K562 (cell line): Measurements from ENCODE around the gene TRIM33. TPM values are rescaled to one million over a fixed set of nuclear protein-coding genes. Genes with fewer than 3 reads are reported as not detected.
A peak's percentile ranks its signal among the peaks of the same experiment; 100 is the strongest.
"Not testable (repeated sequence)": the region's sequence is repeated elsewhere in the genome, so short reads cannot be mapped to it uniquely, and the experiment has no call there.

Source experiments
- ATAC-seq: fragments of 200-7000 bp; cut with Tn5 transposase; 3 replicates; pipeline ENCODE4 v1.9.1; 2020; ENCODE audit warnings: moderate library complexity
- BruUV-seq: library from RNA; stranded (reverse); fragments of 400-500 nt; replicated peaks from 2 replicates; lab custom pipeline; 2021; lab: Mats Ljungman, UMichigan
- CTCF ChIA-PET: fragments of 300-600 bp; formaldehyde crosslinking; extraction: SDS; loops from one replicate; lab custom pipeline; 2021; ENCODE audit warnings: low intra/inter-chr PET ratio; lab: Yijun Ruan, JAX
- POLR2A ChIA-PET: fragments of 300-600, 350-650 bp; sonication (Branson Sonifier 250); formaldehyde crosslinking; extraction: SDS; loops from one replicate; lab custom pipeline; 2021; ENCODE audit warnings: antibody characterized with exemption, inconsistent platforms; lab: Yijun Ruan, JAX
- DNase-seq, 4 experiments: peaks; one replicate each; pipeline versions ENCODE4 v3.0.0 to v3.0.0-alpha.2; 2011 to 2018; ENCODE audit warnings: low spot score in 3 of 4, mixed read lengths in 3 of 4; ENCODE audit errors: extremely low read depth in 1 of 4
- FAIRE-seq: peaks from 2 replicates; lab custom pipeline; 2011; peaks lifted over from hg19 to GRCh38; lab: Jason Lieb, UNC
- H2AFZ ChIP-seq: 2 replicates; pipeline ENCODE4 v1.6.0; 2011; ENCODE audit warnings: low read depth, low read length, control low read depth, inconsistent platforms
- H3K27ac ChIP-seq: fragments of 200-600 bp; 3 replicates; pipeline ENCODE4 v1.8.0; 2011; ENCODE audit warnings: low read depth, mild to moderate bottlenecking, control low read depth, inconsistent platforms, low read length, moderate library complexity, mixed read lengths; ENCODE audit errors: extremely low read depth
- H3K27me3 ChIP-seq, 2 experiments: fragments of 300-600 bp in 1 of 2; 2 replicates in 1 of 2; 3 replicates in 1 of 2; pipeline versions ENCODE4 v1.6.0 to v1.8.0; 2011; ENCODE audit warnings: inconsistent platforms in 2 of 2, low read length in 2 of 2, mild to moderate bottlenecking in 1 of 2, mixed read lengths in 1 of 2, moderate library complexity in 1 of 2; ENCODE audit not compliant: control insufficient read depth in 2 of 2, insufficient read depth in 2 of 2
- H3K36me3 ChIP-seq: fragments of 300-600 bp; 3 replicates; pipeline ENCODE4 v1.8.0; 2011; ENCODE audit warnings: mild to moderate bottlenecking, low read length, inconsistent platforms; ENCODE audit not compliant: control insufficient read depth, insufficient read depth
- H3K4me1 ChIP-seq, 2 experiments: fragments of 200-600 bp in 1 of 2; replicated peaks in 1 of 2; 2 replicates in 1 of 2; 3 replicates in 1 of 2; pipeline versions ENCODE4 v1.5.1 to v1.8.0; 2011; ENCODE audit warnings: inconsistent platforms in 2 of 2, low read length in 2 of 2, mild to moderate bottlenecking in 1 of 2, mixed read lengths in 1 of 2, moderate library complexity in 1 of 2; ENCODE audit not compliant: control insufficient read depth in 2 of 2, insufficient read depth in 2 of 2
- H3K4me2 ChIP-seq: 2 replicates; pipeline ENCODE4 v1.6.1; 2011; ENCODE audit warnings: low read length, control low read depth, inconsistent platforms, mixed read lengths; ENCODE audit not compliant: insufficient read depth
- H3K4me3 ChIP-seq: fragments of 200-600 bp; sonication (generic), shearing (Covaris generic); 2 replicates; pipeline ENCODE4 v1.5.1; 2016; ENCODE audit warnings: control low read depth, inconsistent platforms
- H3K79me2 ChIP-seq: fragments of 200-600 bp; 3 replicates; pipeline ENCODE4 v1.8.0; 2011; ENCODE audit warnings: low read length, inconsistent platforms; ENCODE audit not compliant: control insufficient read depth, insufficient read depth
- H3K9ac ChIP-seq, 2 experiments: 2 replicates each; pipeline versions ENCODE4 v1.6.0 to v1.6.1; 2011; ENCODE audit warnings: low read depth in 2 of 2, low read length in 2 of 2, control low read depth in 1 of 2, inconsistent platforms in 1 of 2, mild to moderate bottlenecking in 1 of 2, mixed read lengths in 1 of 2; ENCODE audit not compliant: insufficient read depth in 1 of 2
- H3K9me1 ChIP-seq: one replicate; pipeline ENCODE4 v1.6.0; 2011; ENCODE audit warnings: inconsistent platforms, mild to moderate bottlenecking, low read length, moderate library complexity; ENCODE audit not compliant: control insufficient read depth, insufficient read depth
- H3K9me3 ChIP-seq: replicated peaks from 2 replicates; pipeline ENCODE4 v1.5.1; 2011; ENCODE audit warnings: low read depth, low read length, inconsistent platforms; ENCODE audit not compliant: control insufficient read depth, insufficient read depth
- H4K20me1 ChIP-seq: replicated peaks from 2 replicates; pipeline ENCODE4 v1.6.1; 2011; ENCODE audit warnings: low read length, inconsistent platforms, mixed read lengths; ENCODE audit not compliant: control insufficient read depth, insufficient read depth
- CEBPG ChIP-seq, 3 experiments: fragments of 200-800 bp in 1 of 3; sonication (Bioruptor generic) in 1 of 3; sonication (generic) in 1 of 3; formaldehyde crosslinking in 1 of 3; IDR thresholded peaks in 2 of 3; conservative IDR thresholded peaks in 1 of 3; 2 replicates each; pipeline versions ENCODE4 v1.6.1 to v1.8.0; 2016 to 2022; ENCODE audit warnings: missing compliant biosample characterization in 2 of 3, missing genetic modification characterization in 2 of 3, mild to moderate bottlenecking in 1 of 3, missing genetic modification reagents in 1 of 3
- ZNF121 ChIP-seq: sonication (generic); formaldehyde crosslinking; conservative IDR thresholded peaks from 2 replicates; pipeline ENCODE4 v1.8.0; 2022; ENCODE audit warnings: missing genetic modification reagents
- WGBS: fragments of 100-300 bp; shearing (Covaris generic); methylation state at CpG from one replicate; pipeline ENCODE4 v1.1.6; 2016; ENCODE audit warnings: low coverage, mixed read lengths; ENCODE audit not compliant: insufficient coverage; ENCODE audit errors: missing lambda C conversion rate; 5-methylcytosine and 5-hydroxymethylcytosine counted together
- in situ Hi-C: fragments of 300-500 bp; cut with MboI; formaldehyde crosslinking; loops from 4 replicates; pipeline ENCODE4 v1.15.0; 2018; ENCODE audit warnings: inconsistent platforms, mixed read lengths
- intact Hi-C: fragments of 100-400 bp; cut with micrococcal nuclease; formaldehyde crosslinking; loops from 2 replicates; pipeline ENCODE4 v1.14.2; 2022
- polyA plus RNA-seq, 8 experiments: library from polyadenylated mRNA; depleted of rRNA in 4 of 8; stranded (reverse) in 5 of 8; unstranded in 3 of 8; fragments of >200 nt; fragmentation: Nextera tagmentation in 2 of 8; fragmentation: Illumina TruSeq in 1 of 8; extraction: Ambion mirVana in 2 of 8; extraction: Trizol in 1 of 8; gene quantifications; 2 replicates each; pipeline versions ENCODE4 v1.2.1 to v1.2.3, GENCODE V29; 2011 to 2014; ENCODE audit warnings: inconsistent platforms in 1 of 8, missing spikeins in 1 of 8
- total RNA-seq, 7 experiments: library from RNA; depleted of rRNA in 6 of 7; stranded (reverse); fragments of >200 nt in 6 of 7; fragmentation: Illumina TruSeq in 2 of 7; extraction: Trizol in 2 of 7; gene quantifications; 2 replicates each; pipeline versions ENCODE4 v1.2.1 to v1.2.3, GENCODE V29; 2011 to 2021; ENCODE audit warnings: low replicate concordance in 1 of 7
- TF ChIP-seq, protein P1 (sequence below): sonication (generic); formaldehyde crosslinking; IDR thresholded peaks from 2 replicates; pipeline ENCODE4 v1.8.1; 2023; ENCODE audit warnings: mild to moderate bottlenecking, missing genetic modification reagents

Gene TRIM33
- total and polyA plus RNA-seq, 9 of the 15 experiments (the other 6 are each of a cell fraction or from before 2014, with no cell fraction given), result 9.3 to 58.4 (median 40.2) TPM

DNA sequence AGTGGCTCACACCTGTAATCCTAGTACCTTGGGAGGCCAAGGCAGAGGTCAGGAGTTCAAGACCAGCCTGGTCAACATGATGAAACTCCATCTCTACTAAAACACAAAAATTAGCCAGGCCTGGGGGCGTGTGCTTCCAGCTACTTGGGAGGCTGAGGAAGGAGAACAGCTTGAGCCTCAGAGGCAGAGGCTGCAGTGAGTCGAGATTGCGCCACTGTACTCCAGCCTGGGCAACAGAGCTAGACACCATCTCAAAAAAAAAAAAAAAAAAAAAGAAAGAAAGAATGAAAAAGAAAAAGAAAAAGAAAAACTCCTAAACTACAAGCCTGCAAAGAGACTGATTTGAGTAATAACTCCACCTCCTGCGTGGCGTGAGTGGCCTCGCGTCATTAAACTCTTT is 92.1 kb downstream of the TRIM33 start:
- BruUV-seq; H2AFZ ChIP-seq; POLR2A ChIA-PET; H3K4me1 ChIP-seq; H3K79me2 ChIP-seq; CTCF ChIA-PET; H3K4me2 ChIP-seq; H3K4me3 ChIP-seq; DNase-seq; H3K9me3 ChIP-seq; FAIRE-seq; in situ Hi-C loops; ATAC-seq; H3K27ac ChIP-seq; H3K9ac ChIP-seq; H3K9me1 ChIP-seq; H3K27me3 ChIP-seq; H4K20me1 ChIP-seq; TF ChIP-seq CEBPG (tag; conservative IDR thresholded peaks at IDR 0.05 in 1 of 2, IDR thresholded peaks at IDR 0.05 in 1 of 2): not testable (repeated sequence)
- intact Hi-C loops, result loop anchor here (5.0 kb wide), 1 partner anchor 37 kb away; no protein-coding TSS in a partner anchor
- TF ChIP-seq, protein P1, sequence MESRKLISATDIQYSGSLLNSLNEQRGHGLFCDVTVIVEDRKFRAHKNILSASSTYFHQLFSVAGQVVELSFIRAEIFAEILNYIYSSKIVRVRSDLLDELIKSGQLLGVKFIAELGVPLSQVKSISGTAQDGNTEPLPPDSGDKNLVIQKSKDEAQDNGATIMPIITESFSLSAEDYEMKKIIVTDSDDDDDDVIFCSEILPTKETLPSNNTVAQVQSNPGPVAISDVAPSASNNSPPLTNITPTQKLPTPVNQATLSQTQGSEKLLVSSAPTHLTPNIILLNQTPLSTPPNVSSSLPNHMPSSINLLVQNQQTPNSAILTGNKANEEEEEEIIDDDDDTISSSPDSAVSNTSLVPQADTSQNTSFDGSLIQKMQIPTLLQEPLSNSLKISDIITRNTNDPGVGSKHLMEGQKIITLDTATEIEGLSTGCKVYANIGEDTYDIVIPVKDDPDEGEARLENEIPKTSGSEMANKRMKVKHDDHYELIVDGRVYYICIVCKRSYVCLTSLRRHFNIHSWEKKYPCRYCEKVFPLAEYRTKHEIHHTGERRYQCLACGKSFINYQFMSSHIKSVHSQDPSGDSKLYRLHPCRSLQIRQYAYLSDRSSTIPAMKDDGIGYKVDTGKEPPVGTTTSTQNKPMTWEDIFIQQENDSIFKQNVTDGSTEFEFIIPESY, result peak; percentile 51; the same call in 1 of the 2 replicates
- TF ChIP-seq ZNF121 (CRISPR knock-in tag) (peak; percentile 87), CEBPG (CRISPR knock-in tag; IDR thresholded peaks at IDR 0.05) (0 out of 2 replicates have a peak, but pooled peaks have one; percentile 6)
- H3K36me3 ChIP-seq, result peaks cover 89% of the 10 kb centered on the region
- 98% methylated on average over 6 of the region's 7 CpGs for WGBS
